ENCODE results near the gene CHAT.

The CHAT gene

DNA sequence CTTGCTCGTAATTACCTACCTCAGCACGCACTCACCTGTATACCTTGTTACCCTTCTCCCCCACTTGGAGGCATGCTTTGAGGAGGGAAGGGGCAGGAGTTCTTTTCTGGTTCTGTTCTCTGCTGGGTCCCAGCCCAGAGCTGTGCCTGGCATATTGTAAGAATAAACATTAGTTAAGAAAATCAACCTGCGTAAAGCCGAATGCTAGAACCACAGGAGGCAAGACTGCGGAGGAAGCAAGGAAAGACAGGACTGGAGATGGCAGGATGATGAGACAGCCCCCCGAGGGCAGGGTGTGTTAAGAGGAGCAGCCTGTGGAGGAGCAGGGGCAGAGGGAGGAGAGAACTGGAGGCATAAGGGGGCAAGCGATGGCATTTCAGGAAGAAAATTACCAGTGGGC is 75.1 kb downstream of the CHAT start:
- no peak for DNase-seq (ENCODE audit: low read depth)

DNA sequence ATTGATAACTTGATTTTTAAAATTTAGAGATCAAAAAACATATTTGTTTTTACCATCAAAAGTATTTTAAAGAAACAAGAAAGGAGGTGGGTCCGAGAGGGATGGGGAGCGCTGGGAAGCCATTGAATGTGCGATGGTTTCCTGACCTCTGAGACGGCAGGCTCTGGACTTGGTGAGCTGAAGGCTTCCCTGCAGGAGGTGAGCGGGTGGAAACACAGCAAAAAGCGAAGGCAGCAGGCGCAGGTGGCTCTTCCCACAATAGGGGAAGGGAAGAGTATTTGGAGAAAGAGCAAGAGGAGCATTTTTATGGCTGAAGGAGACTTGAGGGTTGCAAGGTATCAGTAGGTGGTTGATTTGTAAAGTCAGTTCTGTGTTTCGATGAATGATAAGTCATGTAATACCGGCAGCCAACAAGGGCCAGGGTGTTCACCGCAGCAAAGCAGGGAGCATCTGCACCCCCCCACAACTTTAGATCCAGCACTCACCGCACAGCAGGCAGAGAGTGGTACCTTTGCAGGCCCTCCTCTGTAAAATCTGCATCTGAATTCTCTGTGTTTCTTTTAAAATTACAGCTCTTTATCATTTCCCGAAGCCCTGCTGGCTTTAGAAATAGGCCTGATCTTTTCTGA is 76.2 kb downstream of the CHAT start:
- no peak for DNase-seq (ENCODE audit: low read depth)

DNA sequence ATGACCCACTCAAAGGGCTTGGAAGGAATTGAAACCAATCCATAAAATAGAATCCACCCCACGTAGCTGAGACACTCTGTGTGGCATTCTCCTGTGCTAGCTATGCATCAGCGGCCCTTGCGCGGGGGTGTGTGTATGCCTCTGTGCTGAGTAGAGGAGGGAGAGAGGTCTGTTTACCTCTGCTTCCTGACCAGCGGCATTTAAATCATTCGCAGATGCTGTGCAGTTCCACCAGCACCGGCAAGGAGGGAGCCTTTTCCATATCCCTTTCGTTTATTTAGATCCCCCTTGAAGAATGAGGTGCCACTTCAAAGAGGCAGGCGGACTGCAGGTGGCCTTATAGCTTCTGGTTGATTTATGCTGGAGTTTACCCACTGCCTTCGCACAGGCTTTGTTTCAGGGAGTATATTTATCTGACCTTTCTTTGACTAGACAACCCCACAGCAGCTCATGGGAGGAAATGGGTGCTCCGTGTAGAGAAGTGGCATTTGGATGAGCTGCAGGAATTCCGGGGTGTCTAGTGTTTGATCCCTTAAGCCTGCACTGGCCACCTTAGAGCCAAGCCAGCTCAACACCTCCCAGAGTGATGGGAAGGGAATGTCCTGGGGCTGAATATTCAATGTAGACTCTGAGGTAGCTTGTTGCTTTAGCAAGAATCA is 77.0 kb downstream of the CHAT start:
- no peak for DNase-seq (ENCODE audit: low read depth)

GRCh38 chr10:49691588-49691987 is 77.8 kb downstream of the CHAT start:
- DNase-seq (ENCODE audit: low read depth), result no peak

DNA sequence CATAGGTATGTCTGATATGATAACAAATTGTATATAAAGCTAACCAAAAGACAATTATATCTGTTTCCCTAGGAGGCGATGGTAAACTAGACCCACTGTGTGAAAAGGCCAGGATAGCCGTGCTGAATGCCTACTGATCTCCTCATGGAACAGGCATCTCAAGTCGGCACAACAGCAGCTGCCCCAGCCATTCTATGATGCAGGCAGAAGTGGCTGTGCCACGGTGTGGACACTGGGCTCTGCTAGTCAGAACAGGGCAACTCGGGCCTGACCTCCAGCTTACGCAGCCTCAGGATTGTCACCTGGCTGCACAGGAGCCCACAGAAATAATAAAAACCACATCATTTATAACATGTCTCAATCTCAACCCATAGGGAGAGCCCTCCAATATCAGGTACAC is 80.6 kb downstream of the CHAT start:
- DNase-seq (ENCODE audit: low read depth), result no peak

DNA sequence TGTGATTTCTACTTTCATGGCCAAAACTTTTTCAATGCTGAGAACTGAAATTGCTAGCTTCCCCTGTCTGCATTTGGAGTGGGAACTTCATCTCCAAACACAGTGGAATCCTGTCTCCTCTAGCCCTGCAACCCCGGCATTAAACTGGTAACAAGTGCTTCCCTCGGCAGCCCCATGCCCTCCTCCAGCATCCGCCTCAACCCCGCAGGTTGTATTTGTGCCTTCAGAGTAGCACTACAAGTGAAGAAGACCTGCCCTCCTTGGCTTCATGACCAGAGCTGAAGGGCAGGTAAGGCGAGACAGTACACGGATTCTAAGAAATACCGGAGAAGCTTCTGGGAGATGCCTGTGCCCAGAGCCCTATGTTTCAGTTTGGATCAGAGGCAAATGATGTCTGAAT is 82.5 kb downstream of the CHAT start:
- DNase-seq (ENCODE audit: low read depth), result no peak

- DNase-seq (ENCODE audit: low read depth), result no peak
Observed at GRCh38 chr10:49698679-49699078, 84.8 kb downstream of the CHAT start.

GRCh38 chr10:49700211-49700610 is 86.4 kb downstream of the CHAT start:
- DNase-seq (ENCODE audit: low read depth), result no peak

DNA sequence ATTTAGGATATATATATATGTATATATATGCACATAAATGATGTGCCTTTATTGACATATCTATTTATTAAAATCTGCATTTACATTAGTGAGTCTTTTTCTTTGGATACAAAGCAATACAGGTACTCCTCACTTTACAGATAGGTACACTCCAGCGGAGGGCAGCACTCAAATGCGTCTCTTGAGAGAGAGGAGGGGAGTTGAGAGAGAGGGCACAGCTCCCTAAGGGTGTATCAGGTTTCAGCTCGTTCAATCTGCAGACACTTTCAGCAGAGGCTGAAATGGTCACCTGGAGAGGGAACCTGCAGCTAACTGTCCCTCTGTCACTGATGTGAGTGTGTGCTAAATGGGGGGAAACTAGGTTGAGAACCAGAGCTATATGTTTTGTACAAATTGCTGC is 87.2 kb downstream of the CHAT start:
- DNase-seq (ENCODE audit: low read depth), result no peak

- no peak for DNase-seq (ENCODE audit: low read depth)
Observed at GRCh38 chr10:49707585-49707984, 93.7 kb downstream of the CHAT start.

DNA sequence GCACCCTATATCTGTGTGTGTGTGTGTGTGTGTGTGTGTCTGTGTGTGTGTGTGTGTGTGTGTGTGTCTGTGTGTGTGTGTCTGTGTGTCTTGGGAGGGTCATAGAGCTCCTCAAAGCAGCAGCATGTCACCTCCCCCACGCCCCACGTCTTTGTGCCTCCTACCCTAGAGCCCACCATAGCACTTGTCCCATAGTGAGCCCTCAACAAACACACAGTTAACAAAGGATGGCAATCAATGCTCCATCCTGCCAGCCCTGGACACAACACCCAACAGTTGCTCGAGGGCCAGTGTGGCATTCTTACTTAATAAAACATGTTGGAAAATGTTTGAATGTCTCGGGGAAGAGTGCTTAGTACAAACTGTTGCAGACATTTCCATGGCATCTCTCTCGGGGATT is 96.1 kb downstream of the CHAT start:
- DNase-seq (ENCODE audit: low read depth), result no peak

- no peak for DNase-seq (ENCODE audit: low read depth)
Observed at GRCh38 chr10:49710966-49711365, 97.1 kb downstream of the CHAT start.

GRCh38 chr10:49711481-49711880 is 97.6 kb downstream of the CHAT start:
- DNase-seq (ENCODE audit: low read depth), result no peak

DNA sequence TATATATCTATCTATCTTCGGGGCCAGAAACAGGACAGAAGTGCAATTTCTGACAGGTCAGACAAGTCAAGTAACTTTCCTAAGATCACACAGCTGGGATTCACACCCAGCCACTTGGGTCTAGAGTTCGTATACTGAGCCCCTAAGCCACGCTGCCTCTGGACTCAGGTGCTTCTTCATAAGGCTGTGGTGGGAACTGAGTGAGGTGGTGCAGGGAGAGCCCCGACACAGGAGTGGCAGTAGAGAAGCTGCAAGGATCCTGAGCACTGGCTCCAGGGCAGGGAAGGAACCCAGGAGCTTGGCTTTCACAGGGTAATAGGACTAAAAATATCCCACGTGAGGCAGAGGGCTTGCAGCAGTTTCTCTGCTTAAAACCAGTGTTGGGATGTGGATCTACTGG is 99.4 kb downstream of the CHAT start:
- DNase-seq (ENCODE audit: low read depth), result no peak
